Measurements from ENCODE around the gene SLC25A33. TPM values are rescaled to one million over a fixed set of nuclear protein-coding genes. Genes with fewer than 3 reads are reported as not detected.
A peak's percentile ranks its signal among the peaks of the same experiment; 100 is the strongest.
"Not testable (repeated sequence)": the region's sequence is repeated elsewhere in the genome, so short reads cannot be mapped to it uniquely, and the experiment has no call there.

SLC25A33 gene
- total RNA-seq, 2 donors from 2014 or later: 5.9 to 7.0 TPM

GRCh38 chr1:9553736-9554144, 14.5 kb downstream of the SLC25A33 start:
- DNase-seq: no peak
- H3K27me3 Mint-ChIP-seq (ENCODE audit: low read depth): no peaks in the 10 kb centered on the region

GRCh38 chr1:9555942-9556341, 16.7 kb downstream of the SLC25A33 start:
- Mint-ChIP-seq H3K4me3 (no peak overlapping the region), H3K36me3 (ENCODE audit: insufficient read depth in 2 of 2) (peaks cover 6 to 12% of the 10 kb centered on the region in 2 donors), H3K9me3 (no peaks in the 10 kb centered on the region), H3K27ac (no peak overlapping the region), H3K4me1 (ENCODE audit: low read depth) (peaks cover 38% of the 10 kb centered on the region), H3K27me3 (ENCODE audit: low read depth) (no peaks in the 10 kb centered on the region)
- DNase-seq: no peak
- ATAC-seq (replicated peaks in 1 of 2): no peak

More at GRCh38 chr1:9553736-9554144, 14.5 kb downstream of the SLC25A33 start:
- Mint-ChIP-seq H3K27ac (no peak overlapping the region), H3K4me1 (ENCODE audit: low read depth) (peaks cover 25% of the 10 kb centered on the region), H3K4me3 (no peak overlapping the region), H3K36me3 (ENCODE audit: insufficient read depth in 2 of 2) (peaks cover 6 to 13% of the 10 kb centered on the region in 2 donors), H3K9me3 (no peaks in the 10 kb centered on the region)
- no peak for ATAC-seq (replicated peaks in 1 of 2)

GRCh38 chr1:9557624-9558023, 18.4 kb downstream of the SLC25A33 start:
- Mint-ChIP-seq H3K36me3 (ENCODE audit: insufficient read depth in 2 of 2) (peaks cover 6 to 13% of the 10 kb centered on the region in 2 donors), H3K9me3 (no peaks in the 10 kb centered on the region), H3K4me1 (ENCODE audit: low read depth) (peaks cover 38% of the 10 kb centered on the region), H3K4me3 (no peak overlapping the region), H3K27me3 (ENCODE audit: low read depth) (no peaks in the 10 kb centered on the region), H3K27ac (no peak overlapping the region)
- no peak for ATAC-seq (replicated peaks in 1 of 2)
- DNase-seq: no peak

- H3K36me3 Mint-ChIP-seq (ENCODE audit: insufficient read depth in 2 of 2): peaks cover 6 to 13% of the 10 kb centered on the region in 2 donors
- ATAC-seq (replicated peaks in 1 of 2) (no peak), DNase-seq (no peak)
- H3K27me3 Mint-ChIP-seq (ENCODE audit: low read depth): no peaks in the 10 kb centered on the region
- no peak overlapping the region for H3K27ac Mint-ChIP-seq
- H3K9me3 Mint-ChIP-seq: no peaks in the 10 kb centered on the region
- H3K4me3 Mint-ChIP-seq: peak overlapping the region in 1 of 2 donors; percentile 9
- peaks cover 38% of the 10 kb centered on the region for H3K4me1 Mint-ChIP-seq (ENCODE audit: low read depth)
Measured at GRCh38 chr1:9558271-9558945, 19.1 kb downstream of the SLC25A33 start.

GRCh38 chr1:9558946-9559545, 19.8 kb downstream of the SLC25A33 start:
- DNase-seq (no peak), ATAC-seq (replicated peaks in 1 of 2) (no peak)
- Mint-ChIP-seq H3K36me3 (ENCODE audit: insufficient read depth in 2 of 2) (peaks cover 6 to 16% of the 10 kb centered on the region in 2 donors), H3K4me3 (no peak overlapping the region), H3K4me1 (ENCODE audit: low read depth) (peaks cover 38% of the 10 kb centered on the region), H3K27ac (no peak overlapping the region), H3K27me3 (ENCODE audit: low read depth) (no peaks in the 10 kb centered on the region), H3K9me3 (no peaks in the 10 kb centered on the region)

GRCh38 chr1:9559673-9560072, 20.4 kb downstream of the SLC25A33 start:
- ATAC-seq (replicated peaks in 1 of 2): no peak
- Mint-ChIP-seq H3K27me3 (ENCODE audit: low read depth) (no peaks in the 10 kb centered on the region), H3K4me1 (ENCODE audit: low read depth) (peaks cover 38% of the 10 kb centered on the region), H3K36me3 (ENCODE audit: insufficient read depth in 2 of 2) (peaks cover 6 to 17% of the 10 kb centered on the region in 2 donors), H3K27ac (peak overlapping the region; percentile 68), H3K9me3 (no peaks in the 10 kb centered on the region), H3K4me3 (peak overlapping the region; percentile 31 to 40)
- DNase-seq: no peak

GRCh38 chr1:9560090-9560489, 20.8 kb downstream of the SLC25A33 start:
- H3K9me3 Mint-ChIP-seq; ATAC-seq (replicated peaks in 1 of 2): not testable (repeated sequence)

GRCh38 chr1:9561429-9561828, 22.2 kb downstream of the SLC25A33 start:
- Mint-ChIP-seq H3K27ac (no peak overlapping the region), H3K27me3 (ENCODE audit: low read depth) (no peaks in the 10 kb centered on the region), H3K36me3 (ENCODE audit: insufficient read depth in 2 of 2) (peaks cover 2 to 7% of the 10 kb centered on the region in 2 donors), H3K4me3 (no peak overlapping the region), H3K9me3 (no peaks in the 10 kb centered on the region), H3K4me1 (ENCODE audit: low read depth) (peaks cover 27% of the 10 kb centered on the region)
- ATAC-seq (replicated peaks in 1 of 2) (no peak), DNase-seq (no peak)

More at GRCh38 chr1:9560090-9560489, 20.8 kb downstream of the SLC25A33 start:
- peaks cover 37% of the 10 kb centered on the region for H3K4me1 Mint-ChIP-seq (ENCODE audit: low read depth)
- not testable (repeated sequence) for H3K27me3 Mint-ChIP-seq (ENCODE audit: low read depth); H3K27ac Mint-ChIP-seq; DNase-seq; H3K4me3 Mint-ChIP-seq
- peaks cover 6 to 17% of the 10 kb centered on the region in 2 donors for H3K36me3 Mint-ChIP-seq (ENCODE audit: insufficient read depth in 2 of 2)

- Mint-ChIP-seq H3K4me1 (ENCODE audit: low read depth) (no peaks in the 10 kb centered on the region), H3K9me3 (no peaks in the 10 kb centered on the region), H3K27me3 (ENCODE audit: low read depth) (no peaks in the 10 kb centered on the region), H3K4me3 (no peak overlapping the region), H3K36me3 (ENCODE audit: insufficient read depth in 2 of 2) (peaks cover 0 to 10% of the 10 kb centered on the region in 2 donors), H3K27ac (no peak overlapping the region)
- ATAC-seq (replicated peaks in 1 of 2) (no peak), DNase-seq (no peak)
Measured at GRCh38 chr1:9569267-9569666, 30.0 kb downstream of the SLC25A33 start.

GRCh38 chr1:9570886-9571529, 31.7 kb downstream of the SLC25A33 start:
- not testable (repeated sequence) for H3K4me1 Mint-ChIP-seq (ENCODE audit: low read depth); H3K27ac Mint-ChIP-seq; DNase-seq; H3K27me3 Mint-ChIP-seq (ENCODE audit: low read depth); ATAC-seq (replicated peaks in 1 of 2); H3K4me3 Mint-ChIP-seq; H3K9me3 Mint-ChIP-seq
- peaks cover 0 to 10% of the 10 kb centered on the region in 2 donors for H3K36me3 Mint-ChIP-seq (ENCODE audit: insufficient read depth in 2 of 2)

- DNase-seq: no peak
- no peak overlapping the region for H3K4me3 Mint-ChIP-seq
- no peak overlapping the region for H3K27ac Mint-ChIP-seq
- no peaks in the 10 kb centered on the region for H3K27me3 Mint-ChIP-seq (ENCODE audit: low read depth)
- H3K4me1 Mint-ChIP-seq (ENCODE audit: low read depth): no peaks in the 10 kb centered on the region
- no peak for ATAC-seq (replicated peaks in 1 of 2)
- H3K9me3 Mint-ChIP-seq: no peaks in the 10 kb centered on the region
- peaks cover 0 to 10% of the 10 kb centered on the region in 2 donors for H3K36me3 Mint-ChIP-seq (ENCODE audit: insufficient read depth in 2 of 2)
Measured at GRCh38 chr1:9573723-9574122, 34.5 kb downstream of the SLC25A33 start.

GRCh38 chr1:9575486-9575885, 36.2 kb downstream of the SLC25A33 start:
- Mint-ChIP-seq H3K4me1 (ENCODE audit: low read depth) (no peaks in the 10 kb centered on the region), H3K27me3 (ENCODE audit: low read depth) (no peaks in the 10 kb centered on the region), H3K27ac (no peak overlapping the region), H3K9me3 (no peaks in the 10 kb centered on the region), H3K4me3 (no peak overlapping the region), H3K36me3 (ENCODE audit: insufficient read depth in 2 of 2) (peaks cover 0 to 13% of the 10 kb centered on the region in 2 donors)
- DNase-seq: no peak
- no peak for ATAC-seq (replicated peaks in 1 of 2)

- no peak for ATAC-seq (replicated peaks in 1 of 2)
Measured at GRCh38 chr1:9576903-9577302, 37.6 kb downstream of the SLC25A33 start.

More at GRCh38 chr1:9576903-9577302, 37.6 kb downstream of the SLC25A33 start:
- Mint-ChIP-seq H3K4me3 (no peak overlapping the region), H3K9me3 (no peaks in the 10 kb centered on the region), H3K27me3 (ENCODE audit: low read depth) (no peaks in the 10 kb centered on the region), H3K4me1 (ENCODE audit: low read depth) (no peaks in the 10 kb centered on the region), H3K36me3 (ENCODE audit: insufficient read depth in 2 of 2) (peaks cover 0 to 11% of the 10 kb centered on the region in 2 donors), H3K27ac (no peak overlapping the region)
- DNase-seq: no peak
